Urinary bladder (tissue), 2 donors: ENCODE results near the gene APOL1. TPM values are rescaled to one million over a fixed set of nuclear protein-coding genes. Genes with fewer than 3 reads are reported as not detected.

Experiments used
- polyA plus RNA-seq: library from polyadenylated mRNA; stranded (reverse); fragments of 200-250 nt; gene quantifications from one replicate; pipeline ENCODE4 v1.2.3, GENCODE V29; 2013
- small RNA-seq: library from RNA; depleted of rRNA; stranded (forward); fragments of <200 nt; gene quantifications from one replicate; pipeline ENCODE3, GENCODE V24; 2014
- total RNA-seq: library from RNA; depleted of rRNA; stranded (reverse); fragments of >200 nt; gene quantifications from one replicate; pipeline ENCODE4 v1.2.3, GENCODE V29; 2014
- donor health status: healthy.

APOL1 gene
- total and polyA plus RNA-seq, 2 donors = 22.9 to 71.5 TPM

Small RNA genes lying within 50 kb of the gene (small RNA-seq; reads per million reads assigned to genes)
- gene MIR6819 = not detected

Other genes with a start within 250 kb of the APOL1 start
- gene RBFOX2, start 224.3 kb upstream of the APOL1 start, total RNA-seq = 278 TPM
- 86.5 TPM for gene RBFOX2, start 224.3 kb upstream of the APOL1 start, polyA plus RNA-seq
- gene APOL3, start 92.4 kb upstream of the APOL1 start, total RNA-seq = 25.4 TPM
- 42.6 TPM for gene APOL3, start 92.4 kb upstream of the APOL1 start, polyA plus RNA-seq
- 33.9 TPM for gene APOL4, start 51.3 kb upstream of the APOL1 start, total RNA-seq
- 12.4 TPM for gene APOL4, start 51.3 kb upstream of the APOL1 start, polyA plus RNA-seq
- gene APOL2, start 13.6 kb upstream of the APOL1 start, total RNA-seq = 35.5 TPM
- 46.1 TPM for gene APOL2, start 13.6 kb upstream of the APOL1 start, polyA plus RNA-seq
- gene MYH9, start 134.8 kb downstream of the APOL1 start, total RNA-seq = 150 TPM
- 258 TPM for gene MYH9, start 134.8 kb downstream of the APOL1 start, polyA plus RNA-seq
- 10.9 TPM for gene TXN2, start 228.5 kb downstream of the APOL1 start, total RNA-seq
- 98.5 TPM for gene TXN2, start 228.5 kb downstream of the APOL1 start, polyA plus RNA-seq